Anterior cingulate cortex (tissue), 58 donors: ENCODE data around the gene NDUFS8.

Experiments
- DNase-seq, 58 donors: peaks; one replicate each; lab custom pipeline; 2025; lab: John Stamatoyannopoulos, UW

Gene NDUFS8

DNA sequence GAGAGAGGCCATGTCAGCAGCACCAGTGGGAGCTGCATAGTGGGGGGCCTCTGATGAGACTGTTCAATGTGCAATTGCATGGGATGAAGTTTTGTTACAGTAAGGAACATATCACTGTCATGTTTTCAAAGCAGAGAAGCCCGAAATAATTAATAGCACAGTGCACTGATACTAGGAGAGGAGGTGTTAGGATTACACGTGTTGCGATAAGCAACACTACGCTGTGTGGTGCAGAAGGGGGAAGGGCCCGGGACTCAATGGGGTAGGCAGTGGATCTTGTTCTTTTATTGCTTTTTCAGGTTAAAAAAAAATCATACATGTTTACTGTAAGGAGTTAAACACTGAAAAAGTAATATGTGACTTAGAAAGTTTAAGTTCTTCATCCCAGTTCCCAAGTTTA lies 37.5 kb downstream of the NDUFS8 start:
- DNase-seq: no peak

DNA sequence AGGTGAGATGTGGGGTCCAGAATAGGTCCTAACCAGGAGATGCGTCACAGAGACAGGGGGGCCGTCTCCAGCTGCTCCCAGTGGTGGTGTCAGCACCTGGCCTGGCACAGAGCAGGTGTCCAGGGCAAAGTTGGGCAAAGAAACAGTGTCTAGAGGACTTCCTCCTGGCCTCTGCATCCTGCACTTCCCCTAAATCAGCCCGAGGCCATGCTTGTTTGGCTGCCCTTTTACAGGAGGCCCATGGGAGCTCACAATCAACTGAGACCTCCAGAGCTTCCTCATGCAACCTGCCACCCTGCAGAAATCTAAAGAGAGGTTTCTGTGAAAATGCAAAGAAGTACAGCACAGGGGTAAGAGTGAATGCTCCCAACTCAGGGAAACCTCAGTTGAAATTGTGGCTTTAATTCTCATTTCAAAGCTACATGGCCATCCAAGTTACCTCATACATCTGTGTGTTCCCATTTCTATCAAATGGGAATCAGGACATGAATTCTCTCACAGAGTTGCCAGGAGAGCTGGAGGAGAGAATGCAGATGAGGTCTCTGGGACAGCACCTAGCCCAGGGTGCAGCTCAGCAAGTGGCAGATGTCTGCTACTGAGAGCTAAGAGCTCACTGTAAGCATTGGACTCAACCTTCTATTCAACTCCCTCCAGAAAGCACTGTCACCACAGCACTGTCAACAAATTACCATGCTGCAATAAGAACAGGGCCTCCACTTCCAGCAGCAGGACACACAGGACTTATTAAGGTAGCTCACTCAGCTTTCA lies 41.0 kb downstream of the NDUFS8 start:
- no peak for DNase-seq

DNA sequence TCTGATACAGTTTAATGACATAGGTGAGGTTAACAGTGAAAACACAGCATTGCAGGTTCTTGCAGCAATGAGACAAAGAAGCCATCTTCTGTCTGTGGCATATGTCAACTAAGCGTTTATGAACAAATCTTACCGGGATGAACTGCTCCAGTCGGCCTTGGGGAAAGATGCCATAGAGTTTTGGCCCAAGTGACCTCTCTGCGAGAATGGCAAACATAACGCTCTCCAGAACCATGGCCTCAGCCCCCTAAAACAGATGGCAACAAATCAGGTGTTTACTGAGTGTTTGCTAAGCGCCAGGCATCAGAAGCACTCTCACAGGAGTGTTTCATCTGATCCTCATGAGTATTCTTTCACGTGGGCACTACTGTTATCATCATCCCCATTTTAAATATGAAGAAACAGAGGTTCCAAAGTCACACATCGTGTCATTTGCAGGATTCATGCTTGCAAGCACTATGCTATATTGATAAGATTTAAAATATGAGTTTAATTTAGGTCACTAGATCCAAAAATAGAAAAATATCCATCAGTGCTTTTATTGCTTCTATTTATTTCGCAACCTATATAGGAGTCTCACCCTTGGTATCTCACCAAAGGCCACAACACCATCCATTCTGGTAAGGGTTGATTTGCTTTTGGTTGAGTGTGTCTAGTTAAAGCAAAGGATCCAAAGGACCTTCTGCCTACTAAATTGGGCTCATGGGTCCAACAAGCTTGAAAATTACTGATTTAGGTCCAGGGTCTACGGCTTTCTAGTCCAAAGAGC lies 44.3 kb downstream of the NDUFS8 start:
- no peak for DNase-seq

DNA sequence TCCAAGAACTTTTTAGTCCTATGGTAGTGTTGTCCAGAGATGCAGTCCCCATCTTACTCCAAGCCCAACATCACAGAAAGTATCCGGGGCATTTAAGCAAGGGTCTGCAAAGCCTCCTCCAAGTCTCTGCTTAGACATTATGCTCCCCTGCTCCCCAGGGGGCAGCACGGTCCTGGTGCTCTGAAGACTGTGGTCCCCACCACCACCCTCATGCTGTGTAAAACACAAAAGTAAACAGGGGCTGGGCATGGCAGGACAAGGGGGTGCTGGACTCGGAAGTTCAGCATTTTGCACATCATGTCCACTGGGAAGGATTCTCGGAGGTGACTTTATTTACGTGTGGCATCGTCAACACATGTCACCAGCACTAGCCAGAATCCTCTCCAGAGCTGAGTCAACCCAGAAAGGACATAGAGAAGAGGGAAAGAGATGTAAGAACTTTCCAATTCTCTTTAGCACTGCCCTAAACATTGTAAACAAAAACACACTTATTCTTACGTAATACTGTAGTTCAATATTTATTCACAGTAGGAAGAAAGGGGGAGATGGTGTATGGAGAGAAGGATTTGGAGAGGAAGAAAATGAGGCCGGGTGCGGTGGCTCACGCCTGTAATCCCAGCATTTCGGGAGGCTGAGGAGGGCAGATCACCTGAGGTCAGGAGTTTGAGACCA lies 46.0 kb downstream of the NDUFS8 start:
- no peak for DNase-seq

DNA sequence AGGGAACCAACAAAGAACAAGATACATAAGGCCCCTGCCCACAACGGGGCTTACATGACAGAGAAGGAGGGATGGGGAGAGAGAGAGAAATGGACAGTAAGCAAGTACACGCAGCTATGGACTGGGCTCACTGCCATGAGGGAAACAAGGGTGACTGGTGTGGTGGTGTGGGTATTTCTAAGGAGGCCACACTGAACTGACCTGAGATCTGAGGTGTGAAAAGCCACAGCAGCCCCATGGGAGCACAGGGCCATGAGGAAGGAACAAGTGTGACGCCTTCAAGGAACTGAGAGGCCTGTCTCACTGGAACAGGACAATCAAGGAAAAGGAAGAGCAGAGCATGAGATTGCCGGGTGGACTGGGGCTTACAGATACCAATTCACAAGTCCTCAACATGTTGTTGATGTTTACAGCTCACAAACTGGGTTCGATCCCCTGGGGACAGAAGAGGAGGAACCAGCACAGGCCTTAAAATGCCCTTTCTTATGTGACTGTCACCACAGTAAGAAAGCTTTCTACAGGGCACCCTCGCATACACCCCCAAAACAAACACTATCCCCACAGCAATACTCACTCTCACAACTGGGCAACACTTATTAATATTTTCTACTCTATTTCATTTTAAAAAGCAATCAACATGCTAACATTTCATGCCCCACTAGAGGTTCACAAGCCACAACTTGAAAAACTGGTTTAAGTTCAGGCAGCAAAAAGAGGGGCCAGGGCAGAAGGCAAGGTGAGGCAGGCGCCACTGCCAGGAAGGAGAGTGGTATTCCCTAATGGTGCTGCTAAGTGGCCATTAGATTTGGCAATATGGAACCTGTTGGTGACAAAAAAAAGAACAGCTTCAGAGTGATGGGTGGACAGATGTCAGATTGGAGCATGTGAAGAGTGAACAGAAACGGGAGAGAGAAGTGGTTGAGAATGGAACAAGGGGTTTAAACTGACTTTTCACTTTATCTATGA lies 47.4 kb downstream of the NDUFS8 start:
- DNase-seq: no peak

DNA sequence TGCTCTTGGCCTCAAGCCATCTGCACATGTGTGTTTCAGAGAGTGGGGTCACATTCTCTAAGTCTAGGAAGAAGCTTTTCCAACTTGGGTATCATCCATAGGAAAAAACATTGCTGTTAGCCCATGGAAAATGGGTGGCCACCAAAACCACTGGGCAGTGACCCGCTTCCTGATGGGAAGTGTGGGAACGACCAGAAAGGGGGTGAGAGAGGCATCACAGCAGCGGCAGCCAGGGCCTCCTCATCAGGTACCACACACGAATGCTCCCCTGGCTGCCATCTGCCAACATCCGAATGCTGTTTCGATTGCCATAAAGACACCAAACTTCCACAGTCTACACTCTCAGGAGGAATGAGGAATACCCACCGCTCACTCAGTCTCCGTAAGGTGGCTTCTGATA lies 50.4 kb downstream of the NDUFS8 start:
- DNase-seq: no peak

DNA sequence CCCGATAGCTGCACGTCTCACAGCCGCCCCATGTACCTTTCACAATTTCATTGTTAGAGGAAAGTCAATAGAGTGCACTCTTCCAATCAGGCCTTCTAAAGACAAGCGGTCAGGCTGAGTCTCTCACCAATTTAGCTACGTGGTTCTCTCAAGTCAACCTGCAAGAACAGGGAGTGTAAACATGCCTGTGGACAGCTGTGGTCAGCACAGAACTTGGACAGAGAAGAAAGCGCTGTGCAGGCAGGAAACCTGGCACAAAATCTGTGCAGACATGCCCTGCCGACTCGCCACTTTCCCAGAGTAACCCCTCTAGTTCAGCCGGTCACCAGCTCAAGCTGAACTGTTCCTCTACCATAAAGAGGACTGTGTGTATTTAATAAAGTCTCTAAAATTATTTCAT lies 51.2 kb downstream of the NDUFS8 start:
- no peak for DNase-seq

DNA sequence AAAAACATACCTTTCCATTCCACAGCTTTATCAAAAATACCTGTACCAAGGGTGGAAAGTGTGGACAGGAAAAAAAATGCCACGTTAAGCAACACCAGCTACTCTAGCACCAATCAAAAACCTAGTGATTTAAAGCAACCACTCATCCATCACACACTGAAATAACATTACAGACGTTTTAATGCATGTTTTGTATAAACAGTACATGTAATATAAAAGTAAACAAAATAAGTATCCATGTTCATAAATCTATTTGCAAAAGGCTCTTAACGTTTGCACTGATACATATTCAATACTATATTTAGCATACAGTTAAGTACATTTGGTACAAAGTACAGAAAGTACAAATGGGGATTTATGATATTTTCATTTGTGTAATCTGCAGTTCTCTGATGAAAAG lies 52.0 kb downstream of the NDUFS8 start:
- DNase-seq: no peak

DNA sequence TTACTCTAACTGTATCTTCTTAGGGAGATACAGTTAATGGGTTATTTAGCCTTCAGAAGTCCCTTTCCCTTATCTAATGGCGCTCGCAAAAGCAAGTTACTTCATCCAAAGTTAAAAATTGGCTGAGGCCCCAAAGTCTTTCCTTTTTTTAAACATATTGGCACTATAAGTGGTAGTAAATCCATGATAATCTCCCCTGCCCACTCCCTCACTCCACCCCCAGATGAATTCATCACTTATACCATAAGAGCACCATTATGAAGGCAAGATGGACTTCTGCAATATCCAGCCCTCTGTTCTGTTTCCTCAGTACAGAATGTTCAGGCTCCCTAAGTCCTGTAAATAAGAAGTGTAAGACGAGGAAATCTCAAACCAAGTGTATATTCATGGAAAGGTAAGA lies 53.0 kb downstream of the NDUFS8 start:
- DNase-seq: no peak
